ENCODE results near the gene IRAG1.

IRAG1 gene

GRCh38 chr11:10725114-10725906, 31.8 kb upstream of the IRAG1 start:
- Histone ChIP-seq H3K27ac (ENCODE audit: insufficient read depth, low read depth, low read length, poor library complexity, severe bottlenecking) (no peak overlapping the region), H3K36me3 (ENCODE audit: control insufficient read depth, insufficient read depth, low read length) (no peaks in the 10 kb centered on the region), H3K4me1 (ENCODE audit: control insufficient read depth, insufficient read depth, low read length) (peaks cover 5% of the 10 kb centered on the region), H3K9me3 (ENCODE audit: control insufficient read depth, low read length) (no peaks in the 10 kb centered on the region), H3K27me3 (ENCODE audit: control insufficient read depth, insufficient read depth, low read length, poor library complexity, severe bottlenecking) (no peaks in the 10 kb centered on the region), H3K4me3 (ENCODE audit: insufficient read depth, low read depth, low read length) (no peak overlapping the region)
- 92 to 95% methylated on average over 9 of the region's 9 CpGs for WGBS, 2 experiments

- no peak overlapping the region for H3K27ac ChIP-seq (ENCODE audit: insufficient read depth, low read depth, low read length, poor library complexity, severe bottlenecking)
- WGBS, 2 experiments, result 91% methylated on average over 4 of the region's 4 CpGs
These were observed 28.8 kb upstream of the IRAG1 start for GRCh38 chr11:10722307-10722706.

GRCh38 chr11:10720881-10721376, 27.4 kb upstream of the IRAG1 start:
- no peak overlapping the region for H3K27ac ChIP-seq (ENCODE audit: insufficient read depth, low read depth, low read length, poor library complexity, severe bottlenecking)
- no peaks in the 10 kb centered on the region for H3K36me3 ChIP-seq (ENCODE audit: control insufficient read depth, insufficient read depth, low read length)
- no peaks in the 10 kb centered on the region for H3K9me3 ChIP-seq (ENCODE audit: control insufficient read depth, low read length)
- H3K4me3 ChIP-seq (ENCODE audit: insufficient read depth, low read depth, low read length), result no peak overlapping the region
- 92 to 96% methylated on average over 2 of the region's 2 CpGs for WGBS, 2 experiments
- H3K27me3 ChIP-seq (ENCODE audit: control insufficient read depth, insufficient read depth, low read length, poor library complexity, severe bottlenecking), result no peaks in the 10 kb centered on the region
- H3K4me1 ChIP-seq (ENCODE audit: control insufficient read depth, insufficient read depth, low read length), result no peaks in the 10 kb centered on the region

More at GRCh38 chr11:10722307-10722706, 28.8 kb upstream of the IRAG1 start:
- H3K4me1 ChIP-seq (ENCODE audit: control insufficient read depth, insufficient read depth, low read length), result no peaks in the 10 kb centered on the region
- no peak overlapping the region for H3K4me3 ChIP-seq (ENCODE audit: insufficient read depth, low read depth, low read length)
- no peaks in the 10 kb centered on the region for H3K27me3 ChIP-seq (ENCODE audit: control insufficient read depth, insufficient read depth, low read length, poor library complexity, severe bottlenecking)
- H3K9me3 ChIP-seq (ENCODE audit: control insufficient read depth, low read length), result no peaks in the 10 kb centered on the region
- H3K36me3 ChIP-seq (ENCODE audit: control insufficient read depth, insufficient read depth, low read length), result no peaks in the 10 kb centered on the region

GRCh38 chr11:10719616-10720015, 26.1 kb upstream of the IRAG1 start:
- H3K36me3 ChIP-seq (ENCODE audit: control insufficient read depth, insufficient read depth, low read length), result no peaks in the 10 kb centered on the region
- 89 to 93% methylated on average over 2 of the region's 2 CpGs for WGBS, 2 experiments
- no peak overlapping the region for H3K27ac ChIP-seq (ENCODE audit: insufficient read depth, low read depth, low read length, poor library complexity, severe bottlenecking)
- H3K9me3 ChIP-seq (ENCODE audit: control insufficient read depth, low read length), result no peaks in the 10 kb centered on the region
- no peaks in the 10 kb centered on the region for H3K4me1 ChIP-seq (ENCODE audit: control insufficient read depth, insufficient read depth, low read length)
- no peaks in the 10 kb centered on the region for H3K27me3 ChIP-seq (ENCODE audit: control insufficient read depth, insufficient read depth, low read length, poor library complexity, severe bottlenecking)
- no peak overlapping the region for H3K4me3 ChIP-seq (ENCODE audit: insufficient read depth, low read depth, low read length)

GRCh38 chr11:10716543-10717259, 23.1 kb upstream of the IRAG1 start:
- Histone ChIP-seq H3K36me3 (ENCODE audit: control insufficient read depth, insufficient read depth, low read length) (no peaks in the 10 kb centered on the region), H3K9me3 (ENCODE audit: control insufficient read depth, low read length) (no peaks in the 10 kb centered on the region), H3K27me3 (ENCODE audit: control insufficient read depth, insufficient read depth, low read length, poor library complexity, severe bottlenecking) (no peaks in the 10 kb centered on the region), H3K27ac (ENCODE audit: insufficient read depth, low read depth, low read length, poor library complexity, severe bottlenecking) (no peak overlapping the region), H3K4me3 (ENCODE audit: insufficient read depth, low read depth, low read length) (no peak overlapping the region), H3K4me1 (ENCODE audit: control insufficient read depth, insufficient read depth, low read length) (no peaks in the 10 kb centered on the region)
- 93 to 95% methylated on average over 9 of the region's 9 CpGs for WGBS, 2 experiments

GRCh38 chr11:10716122-10716521, 22.6 kb upstream of the IRAG1 start:
- Histone ChIP-seq H3K9me3 (ENCODE audit: control insufficient read depth, low read length) (no peaks in the 10 kb centered on the region), H3K27me3 (ENCODE audit: control insufficient read depth, insufficient read depth, low read length, poor library complexity, severe bottlenecking) (no peaks in the 10 kb centered on the region), H3K27ac (ENCODE audit: insufficient read depth, low read depth, low read length, poor library complexity, severe bottlenecking) (no peak overlapping the region), H3K4me3 (ENCODE audit: insufficient read depth, low read depth, low read length) (no peak overlapping the region), H3K36me3 (ENCODE audit: control insufficient read depth, insufficient read depth, low read length) (no peaks in the 10 kb centered on the region), H3K4me1 (ENCODE audit: control insufficient read depth, insufficient read depth, low read length) (no peaks in the 10 kb centered on the region)
- WGBS, 2 experiments, result 86 to 100% methylated on average over 1 to 3 of the region's 3 CpGs

GRCh38 chr11:10715571-10715970, 22.0 kb upstream of the IRAG1 start:
- H3K36me3 ChIP-seq (ENCODE audit: control insufficient read depth, insufficient read depth, low read length), result no peaks in the 10 kb centered on the region
- no peaks in the 10 kb centered on the region for H3K4me1 ChIP-seq (ENCODE audit: control insufficient read depth, insufficient read depth, low read length)
- H3K4me3 ChIP-seq (ENCODE audit: insufficient read depth, low read depth, low read length), result no peak overlapping the region
- 67% methylated on average over 4 of the region's 4 CpGs for WGBS, 2 experiments
- H3K27me3 ChIP-seq (ENCODE audit: control insufficient read depth, insufficient read depth, low read length, poor library complexity, severe bottlenecking), result no peaks in the 10 kb centered on the region
- no peaks in the 10 kb centered on the region for H3K9me3 ChIP-seq (ENCODE audit: control insufficient read depth, low read length)
- no peak overlapping the region for H3K27ac ChIP-seq (ENCODE audit: insufficient read depth, low read depth, low read length, poor library complexity, severe bottlenecking)

GRCh38 chr11:10709299-10710086, 15.9 kb upstream of the IRAG1 start:
- Histone ChIP-seq H3K36me3 (ENCODE audit: control insufficient read depth, insufficient read depth, low read length) (no peaks in the 10 kb centered on the region), H3K27me3 (ENCODE audit: control insufficient read depth, insufficient read depth, low read length, poor library complexity, severe bottlenecking) (no peaks in the 10 kb centered on the region), H3K27ac (ENCODE audit: insufficient read depth, low read depth, low read length, poor library complexity, severe bottlenecking) (no peak overlapping the region), H3K4me3 (ENCODE audit: insufficient read depth, low read depth, low read length) (no peak overlapping the region), H3K9me3 (ENCODE audit: control insufficient read depth, low read length) (no peaks in the 10 kb centered on the region), H3K4me1 (ENCODE audit: control insufficient read depth, insufficient read depth, low read length) (no peaks in the 10 kb centered on the region)
- 87 to 90% methylated on average over 5 of the region's 5 CpGs for WGBS, 2 experiments

GRCh38 chr11:10708131-10708530, 14.6 kb upstream of the IRAG1 start:
- H3K36me3 ChIP-seq (ENCODE audit: control insufficient read depth, insufficient read depth, low read length), result no peaks in the 10 kb centered on the region
- H3K4me1 ChIP-seq (ENCODE audit: control insufficient read depth, insufficient read depth, low read length), result no peaks in the 10 kb centered on the region
- no peak overlapping the region for H3K27ac ChIP-seq (ENCODE audit: insufficient read depth, low read depth, low read length, poor library complexity, severe bottlenecking)
- H3K27me3 ChIP-seq (ENCODE audit: control insufficient read depth, insufficient read depth, low read length, poor library complexity, severe bottlenecking), result no peaks in the 10 kb centered on the region
- H3K4me3 ChIP-seq (ENCODE audit: insufficient read depth, low read depth, low read length), result no peak overlapping the region
- WGBS, 2 experiments, result 87 to 91% methylated on average over 3 of the region's 3 CpGs
- no peaks in the 10 kb centered on the region for H3K9me3 ChIP-seq (ENCODE audit: control insufficient read depth, low read length)

- H3K27ac ChIP-seq (ENCODE audit: insufficient read depth, low read depth, low read length, poor library complexity, severe bottlenecking), result no peak overlapping the region
- H3K4me1 ChIP-seq (ENCODE audit: control insufficient read depth, insufficient read depth, low read length), result no peaks in the 10 kb centered on the region
- 88 to 91% methylated on average over 3 of the region's 3 CpGs for WGBS, 2 experiments
- H3K4me3 ChIP-seq (ENCODE audit: insufficient read depth, low read depth, low read length), result no peak overlapping the region
- H3K27me3 ChIP-seq (ENCODE audit: control insufficient read depth, insufficient read depth, low read length, poor library complexity, severe bottlenecking), result no peaks in the 10 kb centered on the region
- no peaks in the 10 kb centered on the region for H3K9me3 ChIP-seq (ENCODE audit: control insufficient read depth, low read length)
- no peaks in the 10 kb centered on the region for H3K36me3 ChIP-seq (ENCODE audit: control insufficient read depth, insufficient read depth, low read length)
These were observed 8.4 kb upstream of the IRAG1 start for GRCh38 chr11:10701982-10702381.
